HepG2 (cell line): ENCODE data around the gene TACO1. TPM values are rescaled to one million over a fixed set of nuclear protein-coding genes. Genes with fewer than 3 reads are reported as not detected.

ENCODE experiments used
- AKAP8 ChIP-seq: sonication (generic); formaldehyde crosslinking; IDR thresholded peaks from 2 replicates; pipeline ENCODE4 v1.5.1; 2020; ENCODE audit warnings: mild to moderate bottlenecking, missing genetic modification reagents
- CBX1 ChIP-seq: IDR thresholded peaks from one replicate; pipeline ENCODE4 v1.6.1; 2016; ENCODE audit warnings: antibody characterized with exemption, low read depth
- CCAR2 ChIP-seq: fragments of 200-400 bp; formaldehyde crosslinking; optimal IDR thresholded peaks from 2 replicates; pipeline ENCODE3; 2018; ENCODE audit warnings: low read depth, mild to moderate bottlenecking, low read length, moderate library complexity
- SP5 ChIP-seq: IDR thresholded peaks from 2 replicates; pipeline ENCODE4 v1.6.1; 2016; ENCODE audit warnings: low read depth, borderline replicate concordance
- ZC3H13 ChIP-seq: sonication (generic); formaldehyde crosslinking; IDR thresholded peaks from 2 replicates; pipeline ENCODE4 v1.8.1; 2023; ENCODE audit warnings: mild to moderate bottlenecking, missing genetic modification reagents, moderate library complexity
- ZNF337 ChIP-seq: sonication (generic); formaldehyde crosslinking; IDR thresholded peaks from 2 replicates; pipeline ENCODE4 v1.5.1; 2020; ENCODE audit warnings: missing genetic modification reagents, low read depth, mild to moderate bottlenecking, borderline replicate concordance
- ZNF570 ChIP-seq: sonication (generic); formaldehyde crosslinking; IDR thresholded peaks from 2 replicates; pipeline ENCODE4 v1.4.0; 2020; ENCODE audit warnings: mild to moderate bottlenecking, missing genetic modification reagents, borderline replicate concordance
- polyA plus RNA-seq, 8 experiments: library from polyadenylated mRNA; depleted of rRNA in 3 of 8; stranded (reverse) in 7 of 8; unstranded in 1 of 8; fragments of >200 nt; fragmentation: Illumina TruSeq in 4 of 8; extraction: Trizol in 4 of 8; gene quantifications; 2 replicates each; pipeline versions ENCODE4 v1.2.1 to v1.2.3, GENCODE V29; 2011 to 2016; ENCODE audit warnings: low read depth in 4 of 8, missing spikeins in 1 of 8, mixed read lengths in 1 of 8; ENCODE audit not compliant: insufficient read depth in 1 of 8
- total RNA-seq, 5 experiments: library from RNA; depleted of rRNA; stranded (reverse); fragments of >200 nt; fragmentation: Illumina TruSeq; extraction: Trizol; gene quantifications; 2 replicates each; pipeline ENCODE4 v1.2.3, GENCODE V29; 2016; ENCODE audit warnings: low read depth in 1 of 5
- TF ChIP-seq, protein P1 (sequence below): sonication (generic); formaldehyde crosslinking; IDR thresholded peaks from 2 replicates; pipeline ENCODE4 v1.5.0; 2020; ENCODE audit warnings: mild to moderate bottlenecking, missing genetic modification reagents, borderline replicate concordance
- TF ChIP-seq, protein P2 (sequence below): sonication (generic); formaldehyde crosslinking; conservative IDR thresholded peaks from 2 replicates; pipeline ENCODE4 v1.4.0; 2020; ENCODE audit warnings: missing genetic modification reagents
- TF ChIP-seq, protein P3 (sequence below): IDR thresholded peaks from 2 replicates; pipeline ENCODE4 v1.6.1; 2016; ENCODE audit warnings: low read depth, missing genetic modification reagents, missing compliant biosample characterization
- TF ChIP-seq, protein P4 (sequence below): sonication (generic); formaldehyde crosslinking; IDR thresholded peaks from 2 replicates; pipeline ENCODE4 v1.8.1; 2023; ENCODE audit warnings: mild to moderate bottlenecking, missing genetic modification reagents
- TF ChIP-seq, protein P5 (sequence below): sonication (generic); formaldehyde crosslinking; IDR thresholded peaks from 2 replicates; pipeline ENCODE4 v1.5.0; 2020; ENCODE audit warnings: mild to moderate bottlenecking, missing genetic modification reagents

The TACO1 gene
- total and polyA plus RNA-seq, 2 of the 13 experiments (the other 11 are each of a cell fraction or from before 2014, with no cell fraction given), result 34.7 to 53.6 TPM

DNA sequence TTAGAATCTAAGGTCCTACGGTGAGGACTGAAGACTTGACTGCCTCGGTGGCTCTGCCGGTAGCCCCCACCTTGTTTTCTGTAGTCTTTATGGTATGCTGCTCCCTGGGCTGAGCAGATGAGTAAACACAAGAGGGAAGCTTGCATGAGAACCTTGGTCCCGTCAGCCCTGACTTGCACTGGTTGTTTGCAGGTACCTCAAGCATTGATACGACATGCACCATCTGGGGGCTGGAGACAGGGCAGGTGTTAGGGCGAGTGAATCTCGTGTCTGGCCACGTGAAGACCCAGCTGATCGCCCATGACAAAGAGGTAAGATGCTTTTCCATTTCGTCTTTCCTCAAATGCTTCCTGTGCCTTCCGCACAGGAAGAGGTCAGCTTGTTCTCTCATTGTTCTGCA is 21.1 kb upstream of the TACO1 start (continued):
- TF ChIP-seq, protein P1, sequence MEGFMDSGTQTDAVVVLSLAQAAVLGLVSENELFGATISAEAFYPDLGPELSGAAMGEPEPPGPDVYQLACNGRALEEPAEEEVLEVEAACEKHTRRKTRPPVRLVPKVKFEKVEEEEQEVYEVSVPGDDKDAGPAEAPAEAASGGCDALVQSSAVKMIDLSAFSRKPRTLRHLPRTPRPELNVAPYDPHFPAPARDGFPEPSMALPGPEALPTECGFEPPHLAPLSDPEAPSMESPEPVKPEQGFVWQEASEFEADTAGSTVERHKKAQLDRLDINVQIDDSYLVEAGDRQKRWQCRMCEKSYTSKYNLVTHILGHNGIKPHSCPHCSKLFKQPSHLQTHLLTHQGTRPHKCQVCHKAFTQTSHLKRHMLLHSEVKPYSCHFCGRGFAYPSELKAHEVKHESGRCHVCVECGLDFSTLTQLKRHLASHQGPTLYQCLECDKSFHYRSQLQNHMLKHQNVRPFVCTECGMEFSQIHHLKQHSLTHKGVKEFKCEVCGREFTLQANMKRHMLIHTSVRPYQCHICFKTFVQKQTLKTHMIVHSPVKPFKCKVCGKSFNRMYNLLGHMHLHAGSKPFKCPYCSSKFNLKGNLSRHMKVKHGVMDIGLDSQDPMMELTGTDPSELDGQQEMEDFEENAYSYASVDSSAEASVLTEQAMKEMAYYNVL, result no peak
- no peak for TF ChIP-seq ZNF337 (CRISPR knock-in tag)
- TF ChIP-seq, protein P2, sequence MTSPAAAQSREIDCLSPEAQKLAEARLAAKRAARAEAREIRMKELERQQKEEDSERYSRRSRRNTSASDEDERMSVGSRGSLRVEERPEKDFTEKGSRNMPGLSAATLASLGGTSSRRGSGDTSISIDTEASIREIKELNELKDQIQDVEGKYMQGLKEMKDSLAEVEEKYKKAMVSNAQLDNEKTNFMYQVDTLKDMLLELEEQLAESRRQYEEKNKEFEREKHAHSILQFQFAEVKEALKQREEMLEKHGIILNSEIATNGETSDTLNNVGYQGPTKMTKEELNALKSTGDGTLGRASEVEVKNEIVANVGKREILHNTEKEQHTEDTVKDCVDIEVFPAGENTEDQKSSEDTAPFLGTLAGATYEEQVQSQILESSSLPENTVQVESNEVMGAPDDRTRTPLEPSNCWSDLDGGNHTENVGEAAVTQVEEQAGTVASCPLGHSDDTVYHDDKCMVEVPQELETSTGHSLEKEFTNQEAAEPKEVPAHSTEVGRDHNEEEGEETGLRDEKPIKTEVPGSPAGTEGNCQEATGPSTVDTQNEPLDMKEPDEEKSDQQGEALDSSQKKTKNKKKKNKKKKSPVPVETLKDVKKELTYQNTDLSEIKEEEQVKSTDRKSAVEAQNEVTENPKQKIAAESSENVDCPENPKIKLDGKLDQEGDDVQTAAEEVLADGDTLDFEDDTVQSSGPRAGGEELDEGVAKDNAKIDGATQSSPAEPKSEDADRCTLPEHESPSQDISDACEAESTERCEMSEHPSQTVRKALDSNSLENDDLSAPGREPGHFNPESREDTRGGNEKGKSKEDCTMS (CRISPR knock-in tag), result no peak
- no peak for TF ChIP-seq ZNF570 (CRISPR knock-in tag)
- TF ChIP-seq, protein P3, sequence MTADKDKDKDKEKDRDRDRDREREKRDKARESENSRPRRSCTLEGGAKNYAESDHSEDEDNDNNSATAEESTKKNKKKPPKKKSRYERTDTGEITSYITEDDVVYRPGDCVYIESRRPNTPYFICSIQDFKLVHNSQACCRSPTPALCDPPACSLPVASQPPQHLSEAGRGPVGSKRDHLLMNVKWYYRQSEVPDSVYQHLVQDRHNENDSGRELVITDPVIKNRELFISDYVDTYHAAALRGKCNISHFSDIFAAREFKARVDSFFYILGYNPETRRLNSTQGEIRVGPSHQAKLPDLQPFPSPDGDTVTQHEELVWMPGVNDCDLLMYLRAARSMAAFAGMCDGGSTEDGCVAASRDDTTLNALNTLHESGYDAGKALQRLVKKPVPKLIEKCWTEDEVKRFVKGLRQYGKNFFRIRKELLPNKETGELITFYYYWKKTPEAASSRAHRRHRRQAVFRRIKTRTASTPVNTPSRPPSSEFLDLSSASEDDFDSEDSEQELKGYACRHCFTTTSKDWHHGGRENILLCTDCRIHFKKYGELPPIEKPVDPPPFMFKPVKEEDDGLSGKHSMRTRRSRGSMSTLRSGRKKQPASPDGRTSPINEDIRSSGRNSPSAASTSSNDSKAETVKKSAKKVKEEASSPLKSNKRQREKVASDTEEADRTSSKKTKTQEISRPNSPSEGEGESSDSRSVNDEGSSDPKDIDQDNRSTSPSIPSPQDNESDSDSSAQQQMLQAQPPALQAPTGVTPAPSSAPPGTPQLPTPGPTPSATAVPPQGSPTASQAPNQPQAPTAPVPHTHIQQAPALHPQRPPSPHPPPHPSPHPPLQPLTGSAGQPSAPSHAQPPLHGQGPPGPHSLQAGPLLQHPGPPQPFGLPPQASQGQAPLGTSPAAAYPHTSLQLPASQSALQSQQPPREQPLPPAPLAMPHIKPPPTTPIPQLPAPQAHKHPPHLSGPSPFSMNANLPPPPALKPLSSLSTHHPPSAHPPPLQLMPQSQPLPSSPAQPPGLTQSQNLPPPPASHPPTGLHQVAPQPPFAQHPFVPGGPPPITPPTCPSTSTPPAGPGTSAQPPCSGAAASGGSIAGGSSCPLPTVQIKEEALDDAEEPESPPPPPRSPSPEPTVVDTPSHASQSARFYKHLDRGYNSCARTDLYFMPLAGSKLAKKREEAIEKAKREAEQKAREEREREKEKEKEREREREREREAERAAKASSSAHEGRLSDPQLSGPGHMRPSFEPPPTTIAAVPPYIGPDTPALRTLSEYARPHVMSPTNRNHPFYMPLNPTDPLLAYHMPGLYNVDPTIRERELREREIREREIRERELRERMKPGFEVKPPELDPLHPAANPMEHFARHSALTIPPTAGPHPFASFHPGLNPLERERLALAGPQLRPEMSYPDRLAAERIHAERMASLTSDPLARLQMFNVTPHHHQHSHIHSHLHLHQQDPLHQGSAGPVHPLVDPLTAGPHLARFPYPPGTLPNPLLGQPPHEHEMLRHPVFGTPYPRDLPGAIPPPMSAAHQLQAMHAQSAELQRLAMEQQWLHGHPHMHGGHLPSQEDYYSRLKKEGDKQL, result no peak
- TF ChIP-seq CBX1, result no peak
- 0 out of 2 replicates have a peak, but pooled peaks have one; percentile 3 for TF ChIP-seq ZC3H13
- TF ChIP-seq, protein P4, sequence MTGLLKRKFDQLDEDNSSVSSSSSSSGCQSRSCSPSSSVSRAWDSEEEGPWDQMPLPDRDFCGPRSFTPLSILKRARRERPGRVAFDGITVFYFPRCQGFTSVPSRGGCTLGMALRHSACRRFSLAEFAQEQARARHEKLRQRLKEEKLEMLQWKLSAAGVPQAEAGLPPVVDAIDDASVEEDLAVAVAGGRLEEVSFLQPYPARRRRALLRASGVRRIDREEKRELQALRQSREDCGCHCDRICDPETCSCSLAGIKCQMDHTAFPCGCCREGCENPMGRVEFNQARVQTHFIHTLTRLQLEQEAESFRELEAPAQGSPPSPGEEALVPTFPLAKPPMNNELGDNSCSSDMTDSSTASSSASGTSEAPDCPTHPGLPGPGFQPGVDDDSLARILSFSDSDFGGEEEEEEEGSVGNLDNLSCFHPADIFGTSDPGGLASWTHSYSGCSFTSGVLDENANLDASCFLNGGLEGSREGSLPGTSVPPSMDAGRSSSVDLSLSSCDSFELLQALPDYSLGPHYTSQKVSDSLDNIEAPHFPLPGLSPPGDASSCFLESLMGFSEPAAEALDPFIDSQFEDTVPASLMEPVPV (CRISPR knock-in tag), result no peak
- TF ChIP-seq SP5 (CRISPR knock-in tag), result 0 out of 2 replicates have a peak, but pooled peaks have one; percentile 19
- TF ChIP-seq CCAR2, result no peak
- TF ChIP-seq, protein P5, sequence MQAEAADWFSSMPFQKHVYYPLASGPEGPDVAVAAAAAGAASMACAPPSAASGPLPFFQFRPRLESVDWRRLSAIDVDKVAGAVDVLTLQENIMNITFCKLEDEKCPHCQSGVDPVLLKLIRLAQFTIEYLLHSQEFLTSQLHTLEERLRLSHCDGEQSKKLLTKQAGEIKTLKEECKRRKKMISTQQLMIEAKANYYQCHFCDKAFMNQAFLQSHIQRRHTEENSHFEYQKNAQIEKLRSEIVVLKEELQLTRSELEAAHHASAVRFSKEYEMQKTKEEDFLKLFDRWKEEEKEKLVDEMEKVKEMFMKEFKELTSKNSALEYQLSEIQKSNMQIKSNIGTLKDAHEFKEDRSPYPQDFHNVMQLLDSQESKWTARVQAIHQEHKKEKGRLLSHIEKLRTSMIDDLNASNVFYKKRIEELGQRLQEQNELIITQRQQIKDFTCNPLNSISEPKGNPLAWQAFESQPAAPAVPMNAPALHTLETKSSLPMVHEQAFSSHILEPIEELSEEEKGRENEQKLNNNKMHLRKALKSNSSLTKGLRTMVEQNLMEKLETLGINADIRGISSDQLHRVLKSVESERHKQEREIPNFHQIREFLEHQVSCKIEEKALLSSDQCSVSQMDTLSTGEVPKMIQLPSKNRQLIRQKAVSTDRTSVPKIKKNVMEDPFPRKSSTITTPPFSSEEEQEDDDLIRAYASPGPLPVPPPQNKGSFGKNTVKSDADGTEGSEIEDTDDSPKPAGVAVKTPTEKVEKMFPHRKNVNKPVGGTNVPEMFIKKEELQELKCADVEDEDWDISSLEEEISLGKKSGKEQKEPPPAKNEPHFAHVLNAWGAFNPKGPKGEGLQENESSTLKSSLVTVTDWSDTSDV (CRISPR knock-in tag), result no peak
- peak; percentile 43; the same call in 1 of the 2 replicates for TF ChIP-seq AKAP8
